ENCODE results near the gene DPH3.

DNA sequence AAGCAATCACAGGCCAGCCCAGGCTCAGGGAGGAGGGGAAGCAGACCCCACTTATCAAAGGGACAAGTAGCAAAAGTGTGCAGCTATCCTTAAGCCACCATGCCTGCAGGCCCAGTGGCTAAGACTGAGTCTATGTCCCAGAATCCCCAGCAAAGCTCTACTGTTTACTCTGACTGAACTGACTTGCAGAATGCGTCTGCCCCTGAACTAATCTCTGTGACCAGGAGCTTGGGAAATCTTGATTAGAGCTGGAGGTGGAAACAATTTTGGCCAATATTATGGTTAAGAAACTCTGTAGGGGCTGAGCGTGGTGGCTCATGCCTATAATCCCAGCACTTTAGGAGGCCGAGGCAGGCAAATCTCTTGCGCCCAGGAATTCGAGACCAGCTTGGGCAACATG, 22.6 kb downstream of the DPH3 start:
- TF ChIP-seq EZH2 (IDR thresholded peaks at IDR 0.05; ENCODE audit: borderline replicate concordance) (no peak), EZH2phosphoT487 (IDR thresholded peaks at IDR 0.05; ENCODE audit: low read depth, severe bottlenecking, unreplicated experiment) (no peak)
- TF ChIP-seq, protein P1, sequence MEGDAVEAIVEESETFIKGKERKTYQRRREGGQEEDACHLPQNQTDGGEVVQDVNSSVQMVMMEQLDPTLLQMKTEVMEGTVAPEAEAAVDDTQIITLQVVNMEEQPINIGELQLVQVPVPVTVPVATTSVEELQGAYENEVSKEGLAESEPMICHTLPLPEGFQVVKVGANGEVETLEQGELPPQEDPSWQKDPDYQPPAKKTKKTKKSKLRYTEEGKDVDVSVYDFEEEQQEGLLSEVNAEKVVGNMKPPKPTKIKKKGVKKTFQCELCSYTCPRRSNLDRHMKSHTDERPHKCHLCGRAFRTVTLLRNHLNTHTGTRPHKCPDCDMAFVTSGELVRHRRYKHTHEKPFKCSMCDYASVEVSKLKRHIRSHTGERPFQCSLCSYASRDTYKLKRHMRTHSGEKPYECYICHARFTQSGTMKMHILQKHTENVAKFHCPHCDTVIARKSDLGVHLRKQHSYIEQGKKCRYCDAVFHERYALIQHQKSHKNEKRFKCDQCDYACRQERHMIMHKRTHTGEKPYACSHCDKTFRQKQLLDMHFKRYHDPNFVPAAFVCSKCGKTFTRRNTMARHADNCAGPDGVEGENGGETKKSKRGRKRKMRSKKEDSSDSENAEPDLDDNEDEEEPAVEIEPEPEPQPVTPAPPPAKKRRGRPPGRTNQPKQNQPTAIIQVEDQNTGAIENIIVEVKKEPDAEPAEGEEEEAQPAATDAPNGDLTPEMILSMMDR (IDR thresholded peaks at IDR 0.05; ENCODE audit: poor library complexity), result no peak
